ENCODE data around the gene SEL1L. TPM values are rescaled to one million over a fixed set of nuclear protein-coding genes. Genes with fewer than 3 reads are reported as not detected.

The SEL1L gene
- total RNA-seq, 2 experiments from 2014 or later, result 58.3 to 185 TPM

- Histone ChIP-seq H3K9me3 (ENCODE audit: low read length) (no peaks in the 10 kb centered on the region), H3K79me2 (ENCODE audit: insufficient read depth, low read depth, low read length) (peaks cover 16% of the 10 kb centered on the region; the same call in 1 of the 2 replicates), H3K27ac (ENCODE audit: low read depth, low read length, poor library complexity, severe bottlenecking) (no peak overlapping the region), H3K4me3 (ENCODE audit: low read depth, low read length, poor library complexity, severe bottlenecking) (no peak overlapping the region), H3K4me1 (ENCODE audit: insufficient read depth, low read length, poor library complexity, severe bottlenecking) (peaks cover 5% of the 10 kb centered on the region), H3K9me2 (ENCODE audit: insufficient read depth, low read length) (no peaks in the 10 kb centered on the region), H3K4me2 (ENCODE audit: low read length) (no peak overlapping the region), H3K36me3 (ENCODE audit: insufficient read depth, low read length) (peaks cover 94% of the 10 kb centered on the region), H4K20me1 (ENCODE audit: insufficient read depth, low read length) (no peaks in the 10 kb centered on the region), H2AFZ (ENCODE audit: low read length) (no peak overlapping the region)
- POLR2A ChIA-PET, result interaction anchor here (1.2 to 5.4 kb wide), 3 partner anchors 10 to 20 kb away, joined by 6 to 46 read pairs (median 7); partner anchors contain the start of gene SEL1L
- CTCF ChIA-PET (ENCODE audit: unreplicated experiment), result no interaction called here
- TF ChIP-seq EZH2phosphoT487 (IDR thresholded peaks at IDR 0.05; ENCODE audit: borderline replicate concordance, low read depth, low read length) (no peak), CTCF (conservative IDR thresholded peaks at IDR 0.05; ENCODE audit: low read length) (no peak)
- no peak for DNase-seq (ENCODE audit: low spot score)
- intact Hi-C loops (cut with micrococcal nuclease; ENCODE audit: unreplicated experiment), result loop anchor here (5.0 kb wide), 1 partner anchor 34 kb away; no protein-coding TSS in a partner anchor
- BruUV-seq (replicated peaks), result no TSS peak
These were observed 12.3 kb downstream of the SEL1L start for GRCh38 chr14:81521356-81521755.

GRCh38 chr14:81519200-81520011, 14.2 kb downstream of the SEL1L start:
- TF ChIP-seq CTCF (conservative IDR thresholded peaks at IDR 0.05; ENCODE audit: low read length) (no peak), EZH2phosphoT487 (IDR thresholded peaks at IDR 0.05; ENCODE audit: borderline replicate concordance, low read depth, low read length) (no peak)
- ChIA-PET CTCF (ENCODE audit: unreplicated experiment) (no interaction called here), POLR2A (interaction anchor here (0.5 to 5.4 kb wide), 4 partner anchors 9 to 140 kb away, joined by 3 to 46 read pairs (median 6); partner anchors contain the start of gene SEL1L)
- no peaks in the 10 kb centered on the region for H4K20me1 ChIP-seq (ENCODE audit: insufficient read depth, low read length)
- DNase-seq (ENCODE audit: low spot score), result no peak
- no peak overlapping the region for H3K27ac ChIP-seq (ENCODE audit: low read depth, low read length, poor library complexity, severe bottlenecking)
- H3K36me3 ChIP-seq (ENCODE audit: insufficient read depth, low read length), result peaks cover 96% of the 10 kb centered on the region
- BruUV-seq (replicated peaks), result no TSS peak
- no peak overlapping the region for H3K4me3 ChIP-seq (ENCODE audit: low read depth, low read length, poor library complexity, severe bottlenecking)
- H3K9me2 ChIP-seq (ENCODE audit: insufficient read depth, low read length), result no peaks in the 10 kb centered on the region
- H3K4me2 ChIP-seq (ENCODE audit: low read length), result no peak overlapping the region
- intact Hi-C loops (cut with micrococcal nuclease; ENCODE audit: unreplicated experiment), result loop anchor here (5.0 kb wide), 1 partner anchor 32 kb away; no protein-coding TSS in a partner anchor
- peaks cover 5% of the 10 kb centered on the region for H3K4me1 ChIP-seq (ENCODE audit: insufficient read depth, low read length, poor library complexity, severe bottlenecking)
- no peak overlapping the region for H2AFZ ChIP-seq (ENCODE audit: low read length)
- peaks cover 9% of the 10 kb centered on the region; the same call in 1 of the 2 replicates for H3K79me2 ChIP-seq (ENCODE audit: insufficient read depth, low read depth, low read length)
- H3K9me3 ChIP-seq (ENCODE audit: low read length), result no peaks in the 10 kb centered on the region
